Smooth muscle cell of the brain vasculature (primary cell): Measurements from ENCODE around the gene EIF4H.
"Not testable (repeated sequence)": the region's sequence is repeated elsewhere in the genome, so short reads cannot be mapped to it uniquely, and the experiment has no call there.

Source experiments
- DNase-seq: peaks from one replicate; pipeline ENCODE4 v3.0.0-alpha.2; 2012; ENCODE audit warnings: low read depth, low spot score

EIF4H gene

DNA sequence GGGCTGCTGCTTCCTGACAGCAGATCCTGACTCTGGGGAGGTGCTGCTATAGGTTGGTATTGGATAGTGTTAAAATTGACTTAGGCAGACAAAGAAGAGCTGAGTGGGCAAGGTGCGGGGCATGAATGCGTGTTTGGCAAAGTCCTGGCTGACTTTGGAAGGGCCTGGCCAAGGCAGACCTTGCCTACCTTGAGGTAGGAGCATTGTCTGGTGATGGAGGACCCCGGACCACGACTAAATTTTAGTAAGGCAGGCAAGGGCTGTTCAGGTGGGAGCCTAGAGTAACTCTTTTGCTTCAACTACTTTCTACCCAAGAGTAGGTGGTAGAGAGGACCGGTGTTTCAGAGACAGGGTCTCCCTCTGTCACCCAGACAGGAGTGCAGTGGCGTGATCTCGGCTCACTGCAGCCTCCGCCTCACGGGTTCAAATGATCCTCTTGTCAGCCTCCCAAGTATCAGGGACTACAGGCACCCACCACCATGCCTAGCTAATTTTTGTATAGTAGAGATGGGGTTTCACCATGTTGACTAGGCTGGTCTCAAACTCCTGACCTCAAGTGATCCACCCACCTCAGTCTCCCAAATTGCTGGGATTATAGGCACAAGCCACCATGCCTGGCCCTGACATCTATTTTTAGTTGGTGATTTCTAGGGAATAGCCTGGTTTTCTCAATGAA, 23.4 kb downstream of the EIF4H start:
- no peak for DNase-seq

DNA sequence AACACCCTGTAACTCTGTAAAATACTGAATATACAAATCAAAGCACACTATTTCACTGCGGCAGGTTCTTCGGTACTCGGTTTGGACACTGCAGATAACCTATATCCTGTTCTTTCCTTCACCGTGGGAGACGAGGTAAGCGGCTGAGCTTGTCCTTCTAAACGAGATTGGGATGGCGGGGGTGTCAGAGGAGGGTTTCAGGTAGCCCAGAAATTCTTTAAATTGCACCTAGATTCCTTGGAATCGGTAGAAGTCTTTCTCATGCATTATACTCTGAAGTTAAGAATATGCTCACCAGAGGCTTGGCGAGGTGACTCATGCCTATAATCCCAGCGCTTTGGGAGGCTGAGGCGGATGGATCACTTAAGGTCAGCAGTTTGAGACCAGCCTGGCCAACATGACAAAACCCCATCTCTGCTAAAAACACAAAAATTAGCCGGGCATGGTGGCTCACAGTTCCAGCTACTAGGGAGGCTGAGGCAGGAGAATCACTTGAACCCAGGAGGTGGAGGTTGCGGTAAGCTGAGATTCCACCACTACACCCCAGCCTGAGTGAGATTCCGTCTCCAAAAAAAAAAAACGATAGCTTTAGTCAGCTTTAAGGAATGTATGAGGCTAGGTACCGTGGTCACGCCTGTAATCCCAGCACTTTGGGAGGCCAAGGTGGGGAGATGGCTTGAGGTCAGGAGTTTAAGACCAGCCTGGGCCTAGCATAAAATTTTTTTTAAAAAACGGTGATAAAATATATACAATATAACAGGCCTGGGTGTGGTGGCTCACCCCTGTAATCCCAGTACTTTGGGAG, 25.6 kb downstream of the EIF4H start:
- no peak for DNase-seq

DNA sequence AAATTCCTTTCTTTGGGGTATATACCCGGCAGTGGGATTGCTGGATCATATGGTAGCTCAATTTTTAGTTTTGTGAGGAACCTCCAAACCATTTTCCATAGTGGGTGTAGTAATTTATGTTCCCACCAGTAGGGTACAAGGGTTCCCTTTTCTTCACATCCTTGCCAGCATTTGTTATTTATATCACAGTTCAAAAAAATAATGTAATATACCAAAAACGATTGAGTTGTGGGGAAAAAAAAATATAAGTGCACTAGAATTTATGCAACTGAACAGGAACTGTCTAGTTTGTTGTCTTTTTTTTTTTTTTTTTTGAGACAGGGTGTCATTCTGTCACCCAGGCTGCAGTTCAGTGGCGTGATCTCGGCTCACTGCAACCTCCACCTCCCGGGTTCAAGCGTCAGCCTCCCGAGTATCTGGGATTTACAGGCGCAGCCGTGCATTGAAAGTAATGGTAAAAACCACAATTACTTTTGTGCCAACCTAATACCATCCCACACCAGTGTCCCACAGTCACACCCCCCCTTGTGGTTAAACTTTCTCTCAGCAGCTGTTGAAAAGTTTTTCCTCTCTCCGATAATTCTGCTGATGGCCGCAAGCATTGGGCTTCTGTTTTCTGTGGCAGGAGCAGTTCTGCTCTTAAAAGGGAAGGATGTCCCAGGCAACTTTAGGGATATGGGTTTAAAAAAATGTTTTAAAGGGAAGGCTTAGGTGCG, 28.8 kb downstream of the EIF4H start:
- DNase-seq, result no peak

DNA sequence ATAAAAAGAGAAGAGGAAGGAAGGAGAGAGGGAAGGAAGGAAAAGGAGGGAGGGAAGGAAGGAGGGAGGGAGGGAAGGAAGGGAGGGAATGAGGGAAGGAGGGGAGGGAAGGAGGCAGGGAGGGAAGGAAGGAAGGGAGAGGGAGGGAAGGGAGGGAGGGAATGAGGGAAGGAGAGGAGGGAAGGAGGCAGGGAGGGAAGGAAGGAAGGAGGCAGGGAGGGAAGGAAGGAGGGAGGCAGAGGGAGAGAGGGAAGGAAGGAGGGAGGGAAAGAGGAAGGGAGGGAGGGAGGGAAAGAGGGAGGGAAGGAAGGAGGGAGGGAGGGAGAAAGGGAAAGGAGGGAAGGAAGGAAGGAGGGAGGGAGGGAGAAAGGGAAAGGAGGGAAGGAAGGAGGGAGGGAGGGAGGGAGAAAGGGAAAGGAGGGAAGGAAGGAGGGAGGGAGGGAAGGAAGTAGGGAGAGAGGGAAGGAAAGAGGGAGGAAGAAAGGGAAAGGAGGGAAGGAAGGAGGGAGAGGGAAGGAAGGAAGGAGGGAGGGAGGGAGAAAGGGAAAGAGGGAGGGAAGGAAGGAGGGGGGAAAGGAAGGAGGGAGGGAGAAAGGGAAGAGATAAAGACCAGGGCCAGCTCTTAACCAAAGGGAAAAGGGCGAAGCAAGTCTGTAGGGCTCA, 29.9 kb downstream of the EIF4H start:
- DNase-seq, result no peak

DNA sequence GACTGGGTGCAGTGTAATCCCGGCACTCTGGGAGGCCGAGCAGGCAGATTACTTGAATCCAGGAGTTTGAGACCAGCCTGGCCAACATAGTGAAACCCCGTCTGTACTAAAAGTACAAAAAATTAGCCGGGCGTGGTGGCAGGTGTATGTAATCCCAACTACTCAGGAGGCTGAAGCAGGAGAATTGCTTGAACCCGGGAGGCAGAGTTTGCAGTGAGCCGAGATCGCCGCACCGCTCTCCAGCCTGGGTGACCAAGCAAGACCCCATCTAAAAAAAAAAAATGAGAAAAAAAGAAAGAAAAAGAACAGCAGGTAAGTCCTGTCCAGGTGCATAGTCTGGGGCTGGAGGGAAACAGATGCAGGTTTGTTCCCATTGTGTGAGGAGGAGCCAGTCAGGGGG, 31.9 kb downstream of the EIF4H start:
- not testable (repeated sequence) for DNase-seq

DNA sequence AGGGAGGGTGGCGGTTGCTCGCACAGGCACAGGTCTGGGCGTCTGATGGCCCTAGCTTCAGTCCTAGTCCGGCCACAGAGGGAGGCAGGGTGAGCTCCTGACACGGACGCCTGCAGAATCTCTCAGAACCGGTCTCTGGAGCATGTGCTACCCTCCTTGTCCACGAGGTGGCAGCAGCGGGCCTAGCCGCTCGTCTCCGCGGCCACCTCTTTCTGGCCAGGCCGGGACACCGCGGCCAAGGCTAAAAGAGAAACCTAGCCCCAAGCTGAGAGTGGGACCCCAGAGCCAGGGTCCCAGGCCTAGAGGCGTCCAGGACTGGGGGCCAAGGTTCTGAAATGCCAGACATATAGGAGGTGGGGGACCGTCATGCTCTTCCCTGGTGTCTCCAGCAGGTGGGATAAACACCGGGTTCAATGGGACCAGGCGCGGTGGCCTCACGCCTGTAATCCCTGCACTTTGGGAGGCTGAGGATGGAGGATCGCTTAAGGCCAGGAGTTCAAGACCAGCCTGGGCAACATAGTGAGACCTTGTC, 32.5 kb downstream of the EIF4H start:
- peak; percentile 26 for DNase-seq

DNA sequence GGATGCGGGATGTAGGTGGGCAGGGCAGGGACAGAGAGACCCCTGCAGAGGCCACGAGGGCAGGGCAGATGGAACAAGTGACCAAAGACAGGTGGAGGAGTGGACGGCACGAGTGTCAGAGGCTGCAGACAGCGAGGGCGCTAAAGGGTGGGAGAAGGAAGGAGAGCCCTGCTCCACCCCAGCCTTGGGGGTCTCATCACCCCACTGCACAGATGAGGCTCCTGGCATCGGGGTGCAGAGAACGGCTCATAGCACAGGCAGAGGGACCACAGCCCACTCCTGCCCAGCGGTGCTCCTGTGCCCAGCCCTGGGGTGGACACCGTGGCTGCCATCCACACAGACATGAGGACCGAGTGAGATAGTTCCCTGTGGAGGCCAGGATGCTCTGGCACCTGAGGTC, 33.4 kb downstream of the EIF4H start:
- DNase-seq, result no peak

DNA sequence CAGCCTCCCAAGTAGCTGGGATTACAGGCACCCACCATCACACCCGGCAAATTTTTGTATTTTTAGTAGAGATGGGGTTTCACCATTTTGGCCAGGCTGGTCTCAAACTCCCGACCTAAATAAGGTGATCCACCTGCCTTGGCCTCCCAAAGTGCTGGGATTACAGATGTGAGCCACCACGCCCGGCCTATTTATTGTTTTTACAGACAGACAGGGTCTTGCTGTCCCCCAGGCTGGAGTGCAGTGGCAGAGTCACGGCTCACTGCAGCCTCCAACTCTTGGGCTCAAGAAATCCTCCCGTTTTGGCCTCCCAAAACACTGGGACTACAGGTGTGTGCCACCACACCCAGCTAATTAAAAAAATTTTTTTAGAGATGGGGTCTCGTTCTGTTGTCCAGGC, 34.1 kb downstream of the EIF4H start:
- DNase-seq, result not testable (repeated sequence)

DNA sequence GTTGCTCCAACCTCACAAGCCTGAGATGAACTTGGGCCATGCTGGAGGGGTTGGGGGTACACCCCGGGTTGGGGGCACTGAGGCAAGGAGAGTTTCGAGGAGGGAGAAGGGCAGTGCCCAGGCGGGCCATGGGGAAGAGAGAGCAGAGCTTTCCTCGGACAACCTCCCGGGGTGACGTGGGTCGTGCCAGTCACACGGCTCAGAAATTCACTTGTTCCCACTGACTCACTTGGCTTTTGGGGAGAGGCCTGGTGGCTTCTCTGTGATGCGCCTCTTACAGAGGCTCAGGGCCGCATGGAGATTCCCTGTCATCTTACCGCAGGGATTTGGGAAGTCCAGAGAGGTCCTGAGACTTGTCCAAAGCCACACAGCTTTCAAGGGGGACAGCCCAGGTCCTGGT, 38.5 kb downstream of the EIF4H start:
- DNase-seq, result no peak

DNA sequence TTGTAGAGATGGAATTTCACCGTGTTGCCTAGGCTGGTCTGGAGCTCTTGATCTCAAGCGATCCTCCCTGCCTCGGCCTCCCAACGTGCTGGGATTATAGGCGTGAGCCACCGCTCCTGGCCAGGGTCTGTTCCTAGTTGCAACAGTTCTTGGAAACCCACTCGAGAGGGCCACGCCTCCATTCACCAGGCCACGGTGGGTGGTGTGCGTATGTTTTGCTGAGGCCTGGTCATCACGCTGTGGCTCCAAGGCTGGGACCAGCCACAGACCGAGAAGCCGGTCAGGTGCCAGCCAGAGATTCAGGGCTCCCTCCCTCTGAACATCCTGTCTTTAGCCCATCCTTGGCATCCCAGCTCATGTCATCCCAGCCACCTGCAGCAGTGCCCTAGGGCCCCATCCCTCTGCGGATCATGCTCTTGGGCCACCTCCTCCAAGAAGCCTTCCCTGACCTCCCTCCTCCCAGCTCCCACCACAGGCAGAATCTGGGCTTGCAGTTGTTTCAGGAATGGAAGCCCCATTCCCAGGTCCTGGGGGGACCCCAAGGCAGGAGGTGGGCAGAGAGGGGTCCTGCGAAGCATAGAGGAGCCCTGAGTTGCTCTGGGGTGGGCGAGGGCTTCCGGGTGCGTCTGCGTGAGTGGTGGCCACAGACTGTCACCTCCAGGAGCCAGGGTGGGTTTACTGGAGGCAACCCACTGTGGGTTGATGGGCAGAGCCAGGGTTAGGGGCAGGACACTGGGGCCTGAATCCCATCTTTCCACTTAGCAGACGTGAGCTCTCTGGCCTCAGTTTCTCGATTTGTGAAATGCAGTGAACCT, 40.9 kb downstream of the EIF4H start:
- DNase-seq, result no peak

DNA sequence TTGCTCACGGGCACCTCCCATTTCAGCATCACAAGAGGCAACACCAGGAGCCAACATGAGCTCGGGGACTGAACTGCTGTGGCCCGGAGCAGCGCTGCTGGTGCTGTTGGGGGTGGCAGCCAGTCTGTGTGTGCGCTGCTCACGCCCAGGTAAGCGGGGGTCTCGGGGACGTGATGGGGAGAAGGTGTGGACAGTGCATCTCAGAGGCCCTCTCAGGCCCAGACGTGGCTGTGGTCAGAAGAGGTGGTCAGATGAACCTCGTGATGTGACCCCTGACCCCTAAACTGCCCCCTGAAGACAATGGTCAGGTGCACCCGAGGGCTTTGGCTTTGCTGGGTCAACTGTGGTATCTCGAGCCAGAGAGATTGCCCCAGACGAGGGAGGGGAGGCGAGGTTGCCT, 41.8 kb downstream of the EIF4H start:
- DNase-seq, result no peak

DNA sequence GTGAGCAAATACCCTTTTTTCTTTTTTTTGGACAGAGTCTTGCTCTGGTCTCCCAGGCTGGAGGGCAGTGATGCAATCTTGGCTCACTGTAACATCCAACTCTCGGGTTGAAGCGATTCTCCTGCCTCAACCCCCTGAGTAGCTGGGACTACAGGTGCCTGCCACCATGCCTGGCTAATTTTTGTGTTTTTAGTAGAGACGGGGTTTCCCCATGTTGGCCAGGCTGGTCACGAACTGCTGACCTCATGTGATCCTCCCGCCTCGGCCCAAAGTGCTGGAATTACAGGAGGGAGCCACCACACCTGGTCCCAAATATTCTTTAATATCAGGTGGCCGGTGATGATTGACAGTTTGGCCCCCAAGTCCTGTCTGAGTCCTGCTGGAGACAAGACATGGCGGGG, 42.2 kb downstream of the EIF4H start:
- DNase-seq, result no peak

DNA sequence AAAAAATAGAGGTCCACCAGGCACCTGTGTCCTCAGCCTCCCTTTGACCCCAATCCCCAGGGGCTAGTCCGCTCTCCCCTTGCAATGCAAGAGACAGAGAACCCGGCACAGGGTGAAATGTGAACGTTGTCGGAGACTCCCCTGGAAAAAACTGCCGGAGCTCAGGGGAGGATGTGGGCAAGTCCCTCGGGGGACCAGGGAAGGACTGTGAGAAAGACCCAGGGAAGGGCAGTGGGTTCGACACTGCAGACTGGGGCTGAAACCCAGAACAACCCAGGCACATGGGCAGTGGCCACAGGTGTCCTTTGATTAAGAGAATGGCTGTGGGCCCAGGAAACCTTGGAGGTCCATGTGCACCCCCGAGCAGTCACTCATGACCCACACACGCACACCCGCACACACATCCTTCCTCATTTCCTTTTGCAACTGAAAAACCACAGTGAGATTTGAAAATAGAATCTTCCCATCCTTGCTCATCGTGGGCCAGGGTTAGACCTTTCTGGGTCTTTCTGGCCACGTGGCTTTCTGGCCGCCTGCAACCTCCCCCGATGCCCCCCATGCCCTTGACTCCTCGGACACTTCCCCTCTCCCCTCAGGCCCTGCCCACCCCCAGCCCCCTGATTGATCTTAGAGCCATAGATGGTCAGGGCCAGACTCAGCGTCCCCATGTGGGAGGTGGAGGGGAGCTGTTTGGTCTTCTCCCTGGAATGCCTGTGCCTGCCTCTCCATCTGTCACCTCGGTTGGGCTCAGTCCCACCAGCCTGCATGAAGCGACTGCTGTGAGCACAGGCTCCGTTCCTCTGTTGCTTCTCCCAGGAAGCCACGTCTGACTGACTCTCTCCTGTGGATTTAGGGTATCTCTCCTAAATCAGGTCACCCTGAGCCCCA, 43.5 kb downstream of the EIF4H start:
- no peak for DNase-seq

DNA sequence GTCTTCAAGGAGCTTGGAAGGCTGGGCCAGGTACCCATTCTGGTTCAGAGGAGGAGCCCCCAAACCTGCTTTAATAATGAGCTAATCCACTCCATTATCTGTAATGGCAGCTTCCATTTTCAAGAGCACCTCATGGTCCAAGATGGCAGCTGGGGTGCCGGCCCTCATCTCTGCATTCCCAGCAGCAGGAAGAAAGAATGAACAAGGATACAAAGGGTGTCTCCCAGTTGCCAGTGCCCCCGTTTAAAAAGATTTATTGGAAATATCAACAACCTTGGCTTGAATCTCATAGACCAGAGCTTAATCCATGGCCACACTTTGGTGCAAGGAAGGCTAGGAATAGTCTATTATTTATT, 44.2 kb downstream of the EIF4H start:
- no peak for DNase-seq

DNA sequence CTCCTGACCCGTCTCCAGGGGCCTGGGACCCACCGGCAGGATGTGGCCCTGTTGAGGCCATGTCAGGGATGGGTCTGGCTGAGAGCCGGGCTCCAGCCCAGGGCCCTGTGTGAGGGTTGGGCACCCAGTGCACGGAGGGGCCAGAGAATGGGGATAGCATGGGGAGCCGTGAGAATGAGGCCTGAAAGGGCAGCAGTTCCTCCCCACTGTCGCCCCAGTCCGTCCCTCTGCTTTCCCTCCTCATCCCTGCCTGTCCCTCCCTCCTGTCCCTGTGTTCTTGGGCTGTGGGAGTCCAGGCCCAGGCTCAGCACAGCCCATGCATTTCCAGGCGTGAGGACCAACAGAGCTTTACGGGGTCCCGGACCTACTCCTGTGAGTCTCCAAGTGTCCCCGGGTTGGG, 45.3 kb downstream of the EIF4H start:
- DNase-seq, result no peak

DNA sequence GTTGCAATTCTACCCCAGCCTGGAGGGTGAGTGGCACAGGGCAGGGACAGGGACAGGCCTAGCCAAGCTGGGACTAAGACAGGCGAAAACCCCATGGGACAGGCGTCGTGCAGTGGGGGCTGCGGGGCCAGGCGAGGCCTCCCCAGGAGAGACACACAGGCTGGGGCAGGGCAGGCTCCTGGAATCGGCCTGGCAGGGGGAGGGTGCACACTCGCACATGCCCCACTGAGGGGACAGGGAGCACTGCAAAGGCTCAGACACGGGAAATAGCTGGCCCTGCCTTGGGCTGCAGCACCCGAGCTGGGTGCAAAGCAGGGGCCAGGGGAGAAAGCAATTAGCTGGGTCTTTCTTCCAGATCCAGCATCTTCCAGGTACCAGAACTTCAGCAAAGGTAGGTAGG, 46.1 kb downstream of the EIF4H start:
- no peak for DNase-seq

DNA sequence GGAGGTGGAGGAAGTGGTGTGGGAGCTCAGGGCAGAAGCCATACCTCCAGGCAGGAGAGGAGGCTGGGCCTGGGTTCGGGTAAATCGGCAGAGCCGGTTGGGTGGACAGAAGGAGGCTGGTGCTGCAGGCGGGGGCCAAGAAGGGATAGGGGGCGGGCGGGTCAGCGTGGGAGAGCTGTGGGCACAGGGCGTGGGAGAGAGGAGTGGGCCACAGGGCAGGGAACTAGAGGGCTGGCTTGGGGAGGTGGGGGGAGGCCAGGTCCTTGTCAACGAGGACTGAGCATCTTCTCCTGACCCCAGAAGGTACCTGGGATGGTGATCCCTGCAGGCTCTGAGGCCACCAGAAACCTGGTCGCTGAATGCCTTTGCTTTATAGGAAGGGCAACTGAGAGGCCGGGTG, 47.6 kb downstream of the EIF4H start:
- DNase-seq, result no peak

DNA sequence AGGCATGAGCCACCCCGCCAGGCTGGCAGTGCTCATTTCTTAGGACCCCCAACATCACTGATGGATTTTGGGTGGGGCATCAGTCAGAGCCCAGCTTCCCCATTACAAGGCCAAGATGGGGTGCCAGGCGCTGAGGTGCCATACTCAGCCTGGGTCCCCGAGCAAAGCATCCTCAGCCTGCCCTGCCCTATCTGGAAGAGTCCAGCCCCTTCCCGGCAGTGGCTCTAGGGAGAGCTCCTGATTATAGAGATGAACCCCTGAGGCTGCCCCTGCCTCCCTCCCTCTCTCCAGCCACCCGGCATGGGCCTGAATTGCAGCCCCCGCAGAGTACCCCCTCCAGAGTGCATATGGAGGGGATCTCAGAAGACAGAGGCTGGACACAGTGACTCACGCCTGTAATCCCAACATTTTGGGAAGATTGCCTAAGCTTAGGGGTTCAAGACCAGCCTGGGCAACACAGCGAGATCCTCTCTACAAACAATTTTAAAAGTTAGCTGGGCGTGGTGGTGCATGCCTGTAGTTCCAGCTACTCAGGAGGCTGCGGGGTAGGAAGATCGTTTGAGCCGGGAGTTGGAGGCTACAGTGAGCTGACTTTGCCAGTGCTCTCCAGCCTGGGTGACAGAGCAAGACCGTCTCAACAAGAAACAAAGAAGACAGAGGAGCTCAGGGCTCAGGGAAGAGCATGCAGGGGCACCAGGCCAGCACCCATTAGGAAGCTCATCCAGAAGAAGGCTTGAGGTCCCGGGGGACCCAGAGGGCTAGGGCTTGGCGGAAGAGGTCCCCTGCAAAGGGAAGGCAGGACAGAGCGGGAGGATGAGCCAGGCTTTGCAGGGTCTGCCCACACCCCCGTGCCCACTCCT, 48.9 kb downstream of the EIF4H start:
- no peak for DNase-seq
